MG63 (cell line): Measurements from ENCODE around the gene PSEN2. TPM values are rescaled to one million over a fixed set of nuclear protein-coding genes. Genes with fewer than 3 reads are reported as not detected.

Experiments used
- DNase-seq: peaks from one replicate; pipeline ENCODE4 v3.0.0-alpha.2; 2020
- H3K27me3 ChIP-seq: fragments of 250-450 bp; sonication (Bioruptor Pico); 2 replicates; pipeline ENCODE4 v1.5.1; 2020; ENCODE audit warnings: mild to moderate bottlenecking, moderate library complexity
- H3K36me3 ChIP-seq: fragments of 250-450 bp; sonication (Bioruptor Pico); 2 replicates; pipeline ENCODE4 v1.5.1; 2020; ENCODE audit warnings: mild to moderate bottlenecking, moderate library complexity
- H3K4me3 ChIP-seq: fragments of 250-450 bp; sonication (Bioruptor Pico); 2 replicates; pipeline ENCODE4 v1.5.1; 2020; ENCODE audit warnings: mild to moderate bottlenecking, moderate library complexity
- H3K9me3 ChIP-seq: fragments of 250-450 bp; sonication (Bioruptor Pico); 2 replicates; pipeline ENCODE4 v1.5.1; 2020; ENCODE audit warnings: mild to moderate bottlenecking, moderate library complexity
- total RNA-seq: library from RNA; depleted of rRNA; stranded (reverse); fragments of >200 nt; shearing (Covaris generic); gene quantifications from 2 replicates; pipeline ENCODE4 v1.2.3, GENCODE V29; 2014; ENCODE audit warnings: low replicate concordance

The PSEN2 gene
- total RNA-seq, 1 experiment from 2014 or later, result 37.2 TPM

- Histone ChIP-seq H3K36me3 (peaks cover 3% of the 10 kb centered on the region), H3K4me3 (no peak overlapping the region), H3K27me3 (no peaks in the 10 kb centered on the region), H3K9me3 (no peaks in the 10 kb centered on the region)
- DNase-seq, result no peak
These were observed 21.6 kb downstream of the PSEN2 start for GRCh38 chr1:226891846-226892523.

GRCh38 chr1:226892524-226892875, 22.1 kb downstream of the PSEN2 start:
- DNase-seq, result no peak
- Histone ChIP-seq H3K9me3 (no peaks in the 10 kb centered on the region), H3K4me3 (no peak overlapping the region)

GRCh38 chr1:226893936-226894335, 23.5 kb downstream of the PSEN2 start:
- H3K27me3 ChIP-seq, result no peaks in the 10 kb centered on the region
- no peak for DNase-seq
- no peaks in the 10 kb centered on the region for H3K9me3 ChIP-seq
- peaks cover 3% of the 10 kb centered on the region for H3K36me3 ChIP-seq
- no peak overlapping the region for H3K4me3 ChIP-seq

More at GRCh38 chr1:226892524-226892875, 22.1 kb downstream of the PSEN2 start:
- H3K27me3 ChIP-seq, result no peaks in the 10 kb centered on the region
- peaks cover 3% of the 10 kb centered on the region for H3K36me3 ChIP-seq

GRCh38 chr1:226894826-226895225, 24.4 kb downstream of the PSEN2 start:
- Histone ChIP-seq H3K27me3 (no peaks in the 10 kb centered on the region), H3K36me3 (peaks cover 8% of the 10 kb centered on the region), H3K9me3 (no peaks in the 10 kb centered on the region), H3K4me3 (no peak overlapping the region)
- DNase-seq, result no peak

DNA sequence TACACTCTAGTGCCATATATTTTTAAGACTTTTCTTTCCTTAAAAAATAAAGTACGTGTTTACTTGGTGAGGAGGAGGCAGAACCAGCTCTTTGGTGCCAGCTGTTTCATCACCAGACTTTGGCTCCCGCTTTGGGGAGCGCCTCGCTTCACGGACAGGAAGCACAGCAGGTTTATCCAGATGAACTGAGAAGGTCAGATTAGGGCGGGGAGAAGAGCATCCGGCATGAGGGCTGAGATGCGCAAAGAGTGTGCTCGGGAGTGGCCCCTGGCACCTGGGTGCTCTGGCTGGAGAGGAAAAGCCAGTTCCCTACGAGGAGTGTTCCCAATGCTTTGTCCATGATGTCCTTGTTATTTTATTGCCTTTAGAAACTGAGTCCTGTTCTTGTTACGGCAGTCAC, 25.2 kb downstream of the PSEN2 start:
- no peaks in the 10 kb centered on the region for H3K27me3 ChIP-seq
- H3K4me3 ChIP-seq, result no peak overlapping the region
- H3K9me3 ChIP-seq, result no peaks in the 10 kb centered on the region
- peaks cover 13% of the 10 kb centered on the region for H3K36me3 ChIP-seq
- DNase-seq, result no peak

DNA sequence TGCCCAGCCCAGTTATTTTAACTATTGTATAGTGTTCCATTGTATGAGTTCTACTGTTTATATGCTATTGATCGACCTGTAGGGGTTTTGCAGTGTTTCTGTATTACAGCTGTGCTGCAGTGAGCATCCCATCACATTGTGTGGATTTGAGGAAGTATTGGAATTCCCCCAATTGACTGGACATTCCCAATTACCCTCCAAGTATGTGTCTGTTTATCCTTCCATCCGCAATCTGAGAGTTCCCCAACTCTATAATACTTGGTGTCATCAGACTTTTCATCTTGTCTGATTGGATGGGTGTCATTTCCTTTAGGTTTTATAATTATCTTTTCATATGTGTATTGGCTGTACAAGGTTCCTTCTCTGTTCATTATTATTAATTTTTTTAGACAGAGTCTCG, 27.8 kb downstream of the PSEN2 start:
- H3K4me3 ChIP-seq, result no peak overlapping the region
- peaks cover 10% of the 10 kb centered on the region for H3K36me3 ChIP-seq
- no peaks in the 10 kb centered on the region for H3K27me3 ChIP-seq
- no peaks in the 10 kb centered on the region for H3K9me3 ChIP-seq
- no peak for DNase-seq

GRCh38 chr1:226901421-226901820, 31.0 kb downstream of the PSEN2 start:
- H3K27me3 ChIP-seq, result no peaks in the 10 kb centered on the region
- H3K36me3 ChIP-seq, result peaks cover 10% of the 10 kb centered on the region
- H3K9me3 ChIP-seq, result no peaks in the 10 kb centered on the region
- no peak for DNase-seq
- no peak overlapping the region for H3K4me3 ChIP-seq

DNA sequence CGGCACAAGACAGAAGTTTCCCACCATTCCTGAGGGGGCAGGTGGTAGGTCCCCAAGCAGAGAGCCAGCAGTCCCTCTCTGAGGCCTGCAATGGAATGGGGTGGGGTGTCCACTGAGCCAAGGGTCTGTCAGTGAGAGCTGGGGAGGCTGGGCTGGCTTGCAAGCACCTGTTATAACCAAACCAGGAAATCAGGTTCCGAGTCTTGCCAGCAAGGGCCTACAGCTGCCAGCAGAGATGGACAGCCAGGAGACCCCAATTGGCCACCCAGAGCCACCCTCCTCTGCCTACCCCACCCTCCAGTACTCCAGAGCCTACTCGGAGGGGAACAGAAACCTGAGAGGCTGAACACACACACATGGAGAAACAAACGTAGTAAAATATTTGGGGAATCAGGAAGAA, 32.2 kb downstream of the PSEN2 start:
- Histone ChIP-seq H3K9me3 (no peaks in the 10 kb centered on the region), H3K4me3 (no peak overlapping the region)
- DNase-seq, result no peak

DNA sequence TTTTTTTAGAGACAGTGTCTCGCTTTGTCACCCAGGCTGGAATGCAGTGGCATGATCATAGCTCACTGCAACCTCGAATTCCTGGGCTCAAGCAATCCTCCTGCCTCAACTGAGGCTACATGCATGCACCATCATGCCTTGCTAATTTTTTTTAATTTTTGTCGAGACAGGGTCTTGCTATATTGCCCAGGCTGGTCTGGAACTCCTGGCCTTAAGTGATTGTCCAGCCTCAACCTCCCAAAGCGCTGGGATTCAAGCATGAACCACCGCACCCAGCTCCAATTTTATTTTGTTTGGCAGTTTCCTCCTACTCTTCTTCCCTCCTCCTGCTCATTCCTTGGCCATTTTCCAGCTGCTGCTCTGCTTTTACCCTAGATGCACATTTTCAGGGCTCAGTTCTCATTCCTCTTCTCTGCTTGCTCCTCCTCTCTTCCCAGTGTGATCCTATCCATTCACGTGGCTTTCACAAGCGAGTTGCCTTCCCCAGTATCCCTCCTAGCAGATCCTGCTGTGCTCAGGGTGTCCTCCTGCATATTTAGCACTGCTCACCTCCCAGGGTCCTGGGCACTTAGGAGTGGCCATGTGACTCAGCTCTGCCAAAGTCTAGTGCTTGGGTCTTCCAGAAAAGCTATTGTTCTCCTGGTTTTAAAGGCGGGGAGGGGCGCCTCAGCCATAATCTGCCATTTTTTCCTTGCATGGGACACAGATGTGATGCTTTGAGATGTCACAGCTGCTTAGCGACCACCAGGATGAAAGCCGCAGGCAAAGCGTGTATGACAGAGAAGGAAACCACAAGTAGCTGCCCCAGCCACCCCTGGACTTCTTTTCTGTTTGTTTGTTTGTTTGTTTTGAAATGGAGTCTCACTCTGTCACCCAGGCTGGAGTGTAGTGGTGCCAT, 33.7 kb downstream of the PSEN2 start:
- H3K36me3 ChIP-seq, result peaks cover 10% of the 10 kb centered on the region
- H3K27me3 ChIP-seq, result no peaks in the 10 kb centered on the region
- DNase-seq, result peak; percentile 25
- H3K4me3 ChIP-seq, result no peak overlapping the region
- H3K9me3 ChIP-seq, result no peaks in the 10 kb centered on the region

More for the DNA sequence above, 32.2 kb downstream of the PSEN2 start:
- H3K27me3 ChIP-seq, result no peaks in the 10 kb centered on the region
- H3K36me3 ChIP-seq, result peaks cover 10% of the 10 kb centered on the region

GRCh38 chr1:226904772-226905171, 34.4 kb downstream of the PSEN2 start:
- peaks cover 6% of the 10 kb centered on the region for H3K36me3 ChIP-seq

DNA sequence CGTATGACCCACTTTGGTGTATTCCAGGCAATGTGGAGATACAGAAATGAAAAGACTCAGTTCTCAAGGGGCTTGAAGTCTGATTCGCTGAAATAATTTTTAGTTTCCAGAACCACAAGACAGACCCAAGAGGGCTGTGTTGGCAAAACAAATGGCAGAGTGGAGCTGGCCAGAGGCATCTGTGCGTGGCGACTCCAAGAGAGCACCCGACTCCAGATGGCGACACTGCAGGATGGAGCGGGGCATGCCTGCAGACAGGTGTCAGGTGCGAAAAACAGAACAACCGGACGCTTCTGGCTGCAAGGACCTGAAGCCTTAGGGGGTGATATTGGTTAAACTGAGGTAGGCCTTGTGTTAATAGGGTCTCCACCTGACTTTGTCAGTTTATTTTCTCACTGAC, 38.0 kb downstream of the PSEN2 start:
- no peaks in the 10 kb centered on the region for H3K36me3 ChIP-seq
- no peaks in the 10 kb centered on the region for H3K27me3 ChIP-seq
- DNase-seq, result no peak
- no peaks in the 10 kb centered on the region for H3K9me3 ChIP-seq
- no peak overlapping the region for H3K4me3 ChIP-seq

More at GRCh38 chr1:226904772-226905171, 34.4 kb downstream of the PSEN2 start:
- DNase-seq, result no peak
- Histone ChIP-seq H3K9me3 (no peaks in the 10 kb centered on the region), H3K27me3 (no peaks in the 10 kb centered on the region), H3K4me3 (no peak overlapping the region)

GRCh38 chr1:226908913-226909312, 38.5 kb downstream of the PSEN2 start:
- no peaks in the 10 kb centered on the region for H3K36me3 ChIP-seq
- DNase-seq, result no peak
- H3K9me3 ChIP-seq, result no peaks in the 10 kb centered on the region
- no peak overlapping the region for H3K4me3 ChIP-seq
- no peaks in the 10 kb centered on the region for H3K27me3 ChIP-seq

DNA sequence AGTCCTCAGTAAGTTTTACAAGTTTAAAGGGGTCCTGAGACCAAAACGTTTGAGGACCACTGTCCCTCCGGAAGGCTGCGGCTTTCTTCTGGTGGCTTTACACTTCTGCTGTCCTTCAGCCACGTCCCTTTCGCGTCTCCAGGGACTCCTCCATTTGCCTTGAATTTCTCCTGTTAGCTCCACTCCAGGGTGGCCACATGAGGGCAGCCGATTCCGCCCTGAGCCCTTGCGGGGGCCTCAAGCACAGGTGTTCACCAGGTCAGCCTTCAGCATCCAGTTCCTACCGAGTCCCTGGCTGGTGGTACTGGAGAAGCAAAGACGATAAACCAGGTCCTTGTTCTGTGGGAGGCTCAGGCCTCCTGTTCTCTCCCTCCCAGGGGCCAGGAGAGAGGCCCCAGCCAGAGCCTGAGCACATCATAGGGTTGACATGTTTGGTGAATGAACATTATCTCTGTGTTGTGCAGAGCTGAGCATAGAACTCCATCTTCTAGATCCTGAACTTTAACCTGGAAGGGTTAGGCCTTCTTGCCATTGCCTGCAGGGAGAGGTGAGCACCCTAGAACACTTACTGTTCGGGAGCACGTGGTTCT, 42.3 kb downstream of the PSEN2 start:
- Histone ChIP-seq H3K4me3 (no peak overlapping the region), H3K9me3 (no peaks in the 10 kb centered on the region), H3K27me3 (no peaks in the 10 kb centered on the region), H3K36me3 (no peaks in the 10 kb centered on the region)
- no peak for DNase-seq

GRCh38 chr1:226915672-226915995, 45.2 kb downstream of the PSEN2 start:
- DNase-seq, result no peak
- Histone ChIP-seq H3K27me3 (no peaks in the 10 kb centered on the region), H3K4me3 (no peak overlapping the region), H3K9me3 (no peaks in the 10 kb centered on the region), H3K36me3 (no peaks in the 10 kb centered on the region)

- DNase-seq, result no peak
- Histone ChIP-seq H3K4me3 (no peak overlapping the region), H3K27me3 (no peaks in the 10 kb centered on the region), H3K9me3 (no peaks in the 10 kb centered on the region), H3K36me3 (no peaks in the 10 kb centered on the region)
These were observed 46.1 kb downstream of the PSEN2 start for GRCh38 chr1:226916497-226916896.

GRCh38 chr1:226919587-226919986, 49.2 kb downstream of the PSEN2 start:
- Histone ChIP-seq H3K27me3 (no peaks in the 10 kb centered on the region), H3K36me3 (no peaks in the 10 kb centered on the region), H3K4me3 (no peak overlapping the region), H3K9me3 (peaks cover 3% of the 10 kb centered on the region; the same call in 1 of the 2 replicates)
- DNase-seq, result no peak

GRCh38 chr1:226919995-226920394, 49.6 kb downstream of the PSEN2 start:
- no peaks in the 10 kb centered on the region for H3K27me3 ChIP-seq
- H3K9me3 ChIP-seq, result peaks cover 3% of the 10 kb centered on the region; the same call in 1 of the 2 replicates
- H3K36me3 ChIP-seq, result no peaks in the 10 kb centered on the region
- no peak overlapping the region for H3K4me3 ChIP-seq
- DNase-seq, result no peak
